ENCODE measurements around the gene CDK18.

DNA sequence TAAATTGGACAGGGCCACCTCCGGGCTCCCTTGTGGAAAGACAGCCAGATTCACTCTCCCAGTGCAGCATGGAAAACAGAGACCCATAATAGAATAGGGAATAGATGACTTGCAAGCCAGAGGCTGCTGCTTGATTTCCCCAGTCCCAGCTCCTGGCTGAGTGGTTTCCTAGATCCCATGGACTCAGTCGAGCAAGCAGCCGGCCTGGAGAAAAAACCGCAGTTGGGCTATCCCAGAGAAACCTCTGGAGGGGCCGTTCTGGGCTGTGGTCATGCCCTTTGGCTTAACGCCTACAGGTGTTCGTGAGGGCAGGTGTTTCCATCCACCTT lies 65.7 kb downstream of the CDK18 start:
- TF ChIP-seq, protein P1, sequence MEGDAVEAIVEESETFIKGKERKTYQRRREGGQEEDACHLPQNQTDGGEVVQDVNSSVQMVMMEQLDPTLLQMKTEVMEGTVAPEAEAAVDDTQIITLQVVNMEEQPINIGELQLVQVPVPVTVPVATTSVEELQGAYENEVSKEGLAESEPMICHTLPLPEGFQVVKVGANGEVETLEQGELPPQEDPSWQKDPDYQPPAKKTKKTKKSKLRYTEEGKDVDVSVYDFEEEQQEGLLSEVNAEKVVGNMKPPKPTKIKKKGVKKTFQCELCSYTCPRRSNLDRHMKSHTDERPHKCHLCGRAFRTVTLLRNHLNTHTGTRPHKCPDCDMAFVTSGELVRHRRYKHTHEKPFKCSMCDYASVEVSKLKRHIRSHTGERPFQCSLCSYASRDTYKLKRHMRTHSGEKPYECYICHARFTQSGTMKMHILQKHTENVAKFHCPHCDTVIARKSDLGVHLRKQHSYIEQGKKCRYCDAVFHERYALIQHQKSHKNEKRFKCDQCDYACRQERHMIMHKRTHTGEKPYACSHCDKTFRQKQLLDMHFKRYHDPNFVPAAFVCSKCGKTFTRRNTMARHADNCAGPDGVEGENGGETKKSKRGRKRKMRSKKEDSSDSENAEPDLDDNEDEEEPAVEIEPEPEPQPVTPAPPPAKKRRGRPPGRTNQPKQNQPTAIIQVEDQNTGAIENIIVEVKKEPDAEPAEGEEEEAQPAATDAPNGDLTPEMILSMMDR (IDR thresholded peaks at IDR 0.05; ENCODE audit: insufficient read depth, low read length), result no peak
- no peak for TF ChIP-seq GABPA (IDR thresholded peaks at IDR 0.05; ENCODE audit: low read depth)
- no peak for TF ChIP-seq POLR2AphosphoS5 (IDR thresholded peaks at IDR 0.05; ENCODE audit: low read depth)
- no peak for TF ChIP-seq SPI1 (IDR thresholded peaks at IDR 0.05; ENCODE audit: borderline replicate concordance, low read depth)
